ENCODE measurements around the gene NFIC.
"Not testable (repeated sequence)": the region's sequence is repeated elsewhere in the genome, so short reads cannot be mapped to it uniquely, and the experiment has no call there.

The NFIC gene

DNA sequence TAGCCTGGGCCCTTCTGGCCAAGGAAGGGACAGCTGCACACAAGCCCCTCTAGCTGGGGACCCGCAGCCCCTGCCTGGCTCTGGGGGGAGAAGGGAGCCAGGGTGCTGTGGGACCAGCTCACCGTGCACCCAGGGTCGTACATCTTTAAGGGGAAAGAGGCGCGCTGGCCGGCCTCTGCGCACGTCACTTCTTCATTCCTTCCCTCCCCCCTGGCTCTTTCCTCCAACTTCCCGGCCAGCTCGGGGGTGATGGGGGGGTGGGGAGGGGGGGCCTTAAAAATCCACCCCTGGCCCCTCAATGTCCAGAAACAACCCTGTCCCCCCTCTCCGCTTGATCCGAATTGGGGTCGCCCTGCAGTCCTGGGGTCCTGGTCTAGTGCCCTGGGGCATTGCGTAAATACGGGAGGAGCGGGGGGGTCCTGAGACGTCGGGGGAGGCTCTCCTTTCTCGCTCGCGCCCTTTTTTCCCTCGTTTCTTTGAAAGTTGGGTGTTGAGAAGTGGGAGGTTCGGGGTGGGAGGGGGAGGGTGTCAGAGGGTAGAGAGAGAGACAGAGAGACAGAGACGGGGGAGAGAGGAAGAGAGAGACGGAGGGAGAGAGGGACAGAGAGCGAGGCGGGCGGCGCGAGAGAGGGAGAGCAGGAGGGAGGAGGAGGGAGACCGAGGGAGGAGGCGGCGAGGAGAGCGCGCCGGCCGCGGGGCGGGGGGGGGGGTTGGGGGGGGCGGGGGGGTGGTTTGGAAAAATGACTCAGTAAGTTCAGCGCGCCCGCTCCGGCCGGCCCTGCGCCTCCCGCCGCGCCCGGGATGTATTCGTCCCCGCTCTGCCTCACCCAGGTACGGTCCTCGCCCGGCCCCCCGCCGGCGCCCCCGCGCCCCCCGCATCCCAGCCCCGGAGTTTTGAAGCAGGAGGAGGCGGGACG, at the start of gene NFIC:
NFIC (plus strand) TSS at position 748 of the 917 bp plus-strand sequence; CDS start at position 802, 54 bp downstream.
- Mint-ChIP-seq H3K36me3 (peaks cover 4% of the 10 kb centered on the region), H3K27ac (no peak within 1 kb of the TSS), H3K4me3 (peak within 1 kb of the TSS; percentile 73), H3K4me1 (peaks cover 46% of the 10 kb centered on the region), H3K27me3 (peaks cover 14% of the 10 kb centered on the region), H3K9me3 (no peaks in the 10 kb centered on the region)
- DNase-seq (ENCODE audit: low spot score in 2 of 2) (no peak), ATAC-seq (ENCODE audit: low read depth) (peak; percentile 21)

DNA sequence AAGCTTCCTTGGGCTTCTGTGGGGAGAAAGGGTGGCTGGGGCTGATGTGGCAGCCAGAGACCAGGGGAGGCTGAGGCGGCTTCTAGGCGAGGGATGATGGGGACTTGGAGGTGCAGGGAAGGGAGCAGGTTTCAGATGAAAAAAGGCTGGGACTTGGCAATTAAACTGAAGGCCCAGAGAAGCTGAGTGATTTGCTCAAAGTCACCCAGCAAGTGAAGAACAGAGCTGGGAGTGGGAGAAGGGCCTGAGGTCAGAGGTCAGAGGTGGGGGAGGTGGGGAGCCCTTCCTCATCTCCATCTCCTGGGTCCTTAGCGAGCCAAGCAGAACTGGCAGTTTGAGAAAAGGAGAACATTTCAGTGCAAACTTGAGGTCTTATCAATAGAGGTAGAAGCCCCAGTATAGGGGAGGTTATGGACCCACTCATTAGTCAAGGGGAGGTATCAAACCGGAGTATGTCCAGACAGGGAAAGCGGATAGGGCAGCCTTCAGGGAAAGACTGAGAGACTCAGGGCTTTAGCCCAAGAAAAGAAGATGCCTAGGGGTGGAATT, 49.6 kb upstream of the NFIC start:
- DNase-seq (ENCODE audit: low spot score in 2 of 2) (no peak), ATAC-seq (ENCODE audit: low read depth) (no peak)
- no peaks in the 10 kb centered on the region for H3K9me3 Mint-ChIP-seq
- H3K4me1 Mint-ChIP-seq: no peaks in the 10 kb centered on the region
- peaks cover 17% of the 10 kb centered on the region for H3K27me3 Mint-ChIP-seq
- H3K27ac Mint-ChIP-seq: no peak overlapping the region
- no peak overlapping the region for H3K4me3 Mint-ChIP-seq
- H3K36me3 Mint-ChIP-seq: no peaks in the 10 kb centered on the region

DNA sequence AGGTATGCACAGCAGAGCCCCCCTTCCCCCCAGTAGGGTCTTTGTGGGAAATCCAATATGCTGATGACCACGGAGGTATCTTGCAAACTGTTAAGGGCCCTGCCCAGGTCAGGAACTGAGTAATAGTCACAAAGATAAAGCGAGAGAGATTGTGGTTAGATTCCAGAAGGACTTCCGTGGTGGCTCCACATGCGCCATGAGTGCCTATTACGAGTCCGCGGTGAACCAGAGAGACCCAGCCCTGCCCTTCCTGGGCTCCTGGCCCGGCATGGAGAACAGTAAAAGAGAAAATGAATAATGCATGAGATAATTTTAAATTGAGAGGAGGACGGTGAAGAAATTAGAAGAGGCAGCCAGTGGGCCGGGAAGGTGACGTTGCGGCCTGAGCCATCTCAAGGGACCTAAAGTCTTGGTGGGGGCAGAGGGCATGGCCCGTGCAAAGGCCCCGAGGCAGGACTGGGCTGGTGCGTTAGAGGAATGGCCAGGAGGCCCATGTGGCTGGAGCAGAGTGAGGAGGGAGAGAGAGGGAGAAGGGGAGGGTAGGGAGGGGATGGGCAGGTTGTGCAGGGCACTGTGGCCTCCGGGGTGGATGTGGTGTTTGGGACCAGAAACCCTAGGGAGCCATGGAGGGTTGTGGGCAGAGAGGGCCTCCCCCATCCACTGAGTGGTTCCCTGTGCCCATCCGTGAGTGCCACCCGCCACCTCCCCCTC, 46.6 kb upstream of the NFIC start:
- DNase-seq (ENCODE audit: low spot score in 2 of 2): no peak
- H3K27ac Mint-ChIP-seq: no peak overlapping the region
- H3K27me3 Mint-ChIP-seq: peaks cover 24% of the 10 kb centered on the region

GRCh38 chr19:3320354-3320670, 46.1 kb upstream of the NFIC start:
- DNase-seq (ENCODE audit: low spot score in 2 of 2): no peak
- no peak for ATAC-seq (ENCODE audit: low read depth)
- no peak overlapping the region for H3K4me3 Mint-ChIP-seq
- H3K27ac Mint-ChIP-seq: no peak overlapping the region
- peaks cover 8% of the 10 kb centered on the region for H3K4me1 Mint-ChIP-seq
- peaks cover 24% of the 10 kb centered on the region for H3K27me3 Mint-ChIP-seq
- H3K9me3 Mint-ChIP-seq: peaks cover 6% of the 10 kb centered on the region
- H3K36me3 Mint-ChIP-seq: no peaks in the 10 kb centered on the region

More for the DNA sequence above, 46.6 kb upstream of the NFIC start:
- Mint-ChIP-seq H3K36me3 (no peaks in the 10 kb centered on the region), H3K9me3 (peaks cover 6% of the 10 kb centered on the region), H3K4me1 (peaks cover 8% of the 10 kb centered on the region), H3K4me3 (no peak overlapping the region)
- no peak for ATAC-seq (ENCODE audit: low read depth)

DNA sequence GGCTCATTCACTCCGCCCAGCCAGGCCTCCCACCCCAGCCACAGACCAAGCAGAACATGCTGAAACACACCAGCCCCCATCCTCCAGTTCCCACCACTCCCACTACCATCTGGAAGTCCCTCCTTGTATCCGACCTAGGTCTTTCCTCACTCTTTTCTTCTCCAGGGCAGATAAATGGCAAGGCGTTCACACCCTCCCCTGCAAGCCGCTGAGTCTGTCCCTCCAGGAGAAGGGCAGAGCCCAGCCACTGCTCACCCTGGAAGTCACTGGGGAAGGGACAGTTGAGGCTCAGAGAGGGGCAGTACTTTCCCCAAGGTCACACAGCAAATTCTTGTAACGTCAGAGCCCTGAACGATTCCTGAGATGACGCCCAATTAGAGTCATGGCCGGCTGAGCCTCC, 45.5 kb upstream of the NFIC start:
- no peak overlapping the region for H3K27ac Mint-ChIP-seq
- peaks cover 6% of the 10 kb centered on the region for H3K9me3 Mint-ChIP-seq
- ATAC-seq (ENCODE audit: low read depth): no peak
- peaks cover 8% of the 10 kb centered on the region for H3K4me1 Mint-ChIP-seq
- H3K36me3 Mint-ChIP-seq: no peaks in the 10 kb centered on the region
- peaks cover 24% of the 10 kb centered on the region for H3K27me3 Mint-ChIP-seq
- no peak for DNase-seq (ENCODE audit: low spot score in 2 of 2)
- no peak overlapping the region for H3K4me3 Mint-ChIP-seq

DNA sequence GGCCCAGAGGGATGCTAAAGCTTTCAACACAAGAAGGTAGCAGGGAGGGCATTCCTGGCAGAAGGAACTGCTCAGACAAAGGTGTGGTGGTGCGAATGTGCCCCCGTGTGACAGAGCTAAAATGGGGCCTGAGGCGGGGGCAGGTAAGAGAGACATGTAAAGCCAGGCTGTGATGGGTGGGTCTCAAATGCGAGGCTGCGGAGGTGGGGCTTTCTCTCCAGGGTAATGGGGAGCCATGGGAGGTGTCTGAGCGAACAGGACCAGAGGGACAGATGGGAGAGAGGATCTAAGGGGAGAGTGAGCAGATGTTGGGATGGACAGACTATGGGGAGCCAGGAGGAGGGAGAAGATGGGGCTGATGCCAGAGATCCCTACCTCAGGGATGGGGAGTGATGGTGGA, 44.7 kb upstream of the NFIC start:
- Mint-ChIP-seq H3K4me1 (peaks cover 8% of the 10 kb centered on the region), H3K4me3 (no peak overlapping the region), H3K27me3 (peaks cover 21% of the 10 kb centered on the region), H3K27ac (no peak overlapping the region), H3K36me3 (no peaks in the 10 kb centered on the region), H3K9me3 (peaks cover 6% of the 10 kb centered on the region)
- DNase-seq (ENCODE audit: low spot score in 2 of 2) (no peak), ATAC-seq (ENCODE audit: low read depth) (no peak)

- Mint-ChIP-seq H3K9me3 (peaks cover 6% of the 10 kb centered on the region), H3K27me3 (peaks cover 22% of the 10 kb centered on the region), H3K36me3 (no peaks in the 10 kb centered on the region), H3K27ac (no peak overlapping the region), H3K4me1 (peaks cover 8% of the 10 kb centered on the region), H3K4me3 (no peak overlapping the region)
- DNase-seq (ENCODE audit: low spot score in 2 of 2): no peak
- ATAC-seq (ENCODE audit: low read depth): no peak
Observed at GRCh38 chr19:3322199-3322978, 44.0 kb upstream of the NFIC start.

GRCh38 chr19:3323026-3323425, 43.4 kb upstream of the NFIC start:
- Mint-ChIP-seq H3K4me1 (peaks cover 8% of the 10 kb centered on the region), H3K27ac (no peak overlapping the region), H3K27me3 (peaks cover 22% of the 10 kb centered on the region), H3K4me3 (no peak overlapping the region), H3K36me3 (no peaks in the 10 kb centered on the region), H3K9me3 (peaks cover 6% of the 10 kb centered on the region)
- ATAC-seq (ENCODE audit: low read depth) (peak; percentile 59), DNase-seq (ENCODE audit: low spot score in 2 of 2) (no peak)

DNA sequence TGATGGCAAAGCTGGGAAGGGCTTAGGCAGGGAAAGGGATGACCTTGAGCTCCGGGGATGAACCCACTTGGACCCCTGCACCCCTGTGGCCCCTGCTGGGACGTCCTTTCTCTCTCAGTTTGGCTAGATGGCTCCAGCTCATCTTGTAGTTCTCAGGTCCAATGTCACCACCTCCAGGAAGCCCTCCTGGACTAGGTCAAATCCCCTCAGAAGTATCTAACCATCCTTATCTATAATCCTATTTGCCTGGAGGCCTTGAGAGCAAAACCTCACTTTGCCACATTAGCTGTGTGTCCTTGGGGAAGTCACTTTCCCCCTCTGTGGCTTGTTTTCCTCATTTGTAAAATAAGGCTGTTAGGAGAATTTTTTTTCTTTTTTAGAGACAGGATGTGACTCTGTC, 42.7 kb upstream of the NFIC start:
- Mint-ChIP-seq H3K36me3 (no peaks in the 10 kb centered on the region), H3K27ac (no peak overlapping the region), H3K27me3 (peaks cover 22% of the 10 kb centered on the region), H3K9me3 (peaks cover 6% of the 10 kb centered on the region), H3K4me1 (peaks cover 8% of the 10 kb centered on the region), H3K4me3 (no peak overlapping the region)
- ATAC-seq (ENCODE audit: low read depth): no peak
- no peak for DNase-seq (ENCODE audit: low spot score in 2 of 2)

DNA sequence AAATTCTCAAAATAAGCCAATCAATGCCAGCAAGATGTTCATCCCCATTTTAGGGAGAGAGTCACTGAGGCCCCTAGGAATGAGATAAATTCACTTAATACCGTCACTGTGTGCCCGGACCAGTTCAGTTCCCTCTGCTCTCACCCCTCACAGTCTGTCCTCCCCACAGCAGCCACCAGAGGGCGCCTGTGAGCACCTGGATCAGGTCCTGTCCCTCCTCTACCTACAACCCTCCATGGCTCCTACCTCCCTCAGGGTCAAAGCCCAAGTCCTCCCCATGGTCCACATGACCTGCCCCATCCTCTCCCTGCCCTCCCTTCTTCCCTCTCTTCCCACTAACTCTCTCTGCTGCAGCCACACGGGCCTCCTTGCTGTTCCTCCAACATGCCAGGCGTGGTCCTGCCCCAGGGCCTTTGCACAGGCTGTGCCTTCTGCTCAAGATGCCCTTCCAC, 42.0 kb upstream of the NFIC start:
- DNase-seq (ENCODE audit: low spot score in 2 of 2): peak; percentile 59 to 75
- Mint-ChIP-seq H3K4me1 (peaks cover 8% of the 10 kb centered on the region), H3K9me3 (peaks cover 6% of the 10 kb centered on the region), H3K4me3 (no peak overlapping the region), H3K27ac (no peak overlapping the region), H3K27me3 (peaks cover 22% of the 10 kb centered on the region), H3K36me3 (no peaks in the 10 kb centered on the region)
- peak; percentile 43 for ATAC-seq (ENCODE audit: low read depth)

DNA sequence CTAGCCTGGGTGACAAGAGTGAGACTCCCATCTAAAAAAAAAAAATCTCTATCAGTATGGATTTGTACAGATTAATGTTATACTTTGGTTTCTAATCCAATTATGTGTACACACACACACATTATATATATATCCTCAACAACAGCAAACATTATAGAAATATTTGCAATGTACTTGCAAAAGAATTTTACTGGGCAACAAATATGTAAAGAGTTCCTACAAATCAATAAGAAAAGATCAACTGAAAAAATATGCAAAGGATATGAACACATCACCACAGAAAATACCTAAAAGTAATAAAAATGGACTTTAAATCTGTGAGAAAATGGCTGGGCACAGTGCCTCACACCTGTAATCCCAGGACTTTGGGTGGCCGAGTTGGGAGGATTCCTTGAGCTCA, 40.9 kb upstream of the NFIC start:
- Mint-ChIP-seq H3K27me3 (peaks cover 17% of the 10 kb centered on the region), H3K36me3 (no peaks in the 10 kb centered on the region), H3K4me1 (peaks cover 8% of the 10 kb centered on the region), H3K27ac (no peak overlapping the region), H3K4me3 (no peak overlapping the region), H3K9me3 (peaks cover 6% of the 10 kb centered on the region)
- ATAC-seq (ENCODE audit: low read depth) (no peak), DNase-seq (ENCODE audit: low spot score in 2 of 2) (no peak)

- Mint-ChIP-seq H3K4me3 (no peak overlapping the region), H3K27ac (no peak overlapping the region), H3K9me3 (peaks cover 8% of the 10 kb centered on the region), H3K36me3 (no peaks in the 10 kb centered on the region), H3K27me3 (peaks cover 3% of the 10 kb centered on the region), H3K4me1 (no peaks in the 10 kb centered on the region)
- ATAC-seq (ENCODE audit: low read depth): no peak
- no peak for DNase-seq (ENCODE audit: low spot score in 2 of 2)
Observed at GRCh38 chr19:3328743-3329142, 37.6 kb upstream of the NFIC start.

DNA sequence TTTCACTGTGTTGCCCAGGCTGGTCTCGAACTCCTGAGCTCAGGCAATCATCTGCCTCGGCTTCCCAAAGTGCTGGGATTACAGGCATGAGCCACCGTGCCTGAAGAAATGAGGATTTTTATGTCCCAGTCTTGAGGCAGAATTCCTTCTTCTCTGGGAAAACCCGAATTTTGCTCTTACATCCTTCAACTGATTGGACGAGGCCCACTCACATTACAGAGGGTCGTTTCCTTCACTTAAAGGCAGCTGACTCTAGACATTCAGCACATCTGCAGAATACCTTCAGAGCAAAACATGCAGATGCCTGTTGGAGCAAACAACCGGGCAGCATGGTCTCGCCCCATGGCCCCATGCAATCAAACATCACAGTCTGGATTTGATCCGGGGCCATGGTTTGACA, 36.3 kb upstream of the NFIC start:
- Mint-ChIP-seq H3K36me3 (no peaks in the 10 kb centered on the region), H3K27me3 (peaks cover 1% of the 10 kb centered on the region), H3K4me1 (no peaks in the 10 kb centered on the region), H3K27ac (no peak overlapping the region), H3K4me3 (no peak overlapping the region), H3K9me3 (peaks cover 6% of the 10 kb centered on the region)
- ATAC-seq (ENCODE audit: low read depth): no peak
- no peak for DNase-seq (ENCODE audit: low spot score in 2 of 2)

- H3K27ac Mint-ChIP-seq: peak overlapping the region; percentile 74
- H3K36me3 Mint-ChIP-seq; H3K9me3 Mint-ChIP-seq; H3K4me3 Mint-ChIP-seq; ATAC-seq (ENCODE audit: low read depth); H3K4me1 Mint-ChIP-seq; DNase-seq (ENCODE audit: low spot score in 2 of 2); H3K27me3 Mint-ChIP-seq: not testable (repeated sequence)
Observed at GRCh38 chr19:3332232-3332631, 34.2 kb upstream of the NFIC start.
